Thymus (tissue), 11 donors: ENCODE data around the gene PWWP2B. TPM values are rescaled to one million over a fixed set of nuclear protein-coding genes. Genes with fewer than 3 reads are reported as not detected.

ENCODE experiments used
- DNase-seq, 9 donors: peaks; one replicate each; pipeline ENCODE4 v3.0.0-alpha.2; 2013; ENCODE audit warnings: low spot score in 9 of 9, low read depth in 6 of 9, missing footprints in 1 of 9
- H3K27ac ChIP-seq, 2 donors: one replicate each; pipeline ENCODE4 v1.5.1; 2013; ENCODE audit warnings: control low read depth in 1 of 2, low read depth in 1 of 2, low read length in 1 of 2, mild to moderate bottlenecking in 1 of 2, moderate library complexity in 1 of 2
- H3K27me3 ChIP-seq, 2 donors: one replicate each; pipeline ENCODE4 v1.5.1; 2013; ENCODE audit warnings: low read length in 1 of 2; ENCODE audit not compliant: control insufficient read depth in 2 of 2, insufficient read depth in 1 of 2
- H3K36me3 ChIP-seq, 2 donors: one replicate each; pipeline ENCODE4 v1.5.1; 2013; ENCODE audit warnings: low read length in 1 of 2, mild to moderate bottlenecking in 1 of 2, moderate library complexity in 1 of 2; ENCODE audit not compliant: control insufficient read depth in 2 of 2, insufficient read depth in 2 of 2
- H3K4me1 ChIP-seq, 2 donors: one replicate each; pipeline ENCODE4 v1.5.1; 2013; ENCODE audit warnings: low read length in 2 of 2; ENCODE audit not compliant: control insufficient read depth in 2 of 2, insufficient read depth in 2 of 2
- H3K4me3 ChIP-seq, 2 donors: one replicate each; pipeline ENCODE4 v1.5.1; 2013; ENCODE audit warnings: low read length in 2 of 2, control low read depth in 1 of 2, mild to moderate bottlenecking in 1 of 2
- H3K9me3 ChIP-seq, 2 donors: one replicate each; pipeline ENCODE4 v1.5.1; 2013; ENCODE audit warnings: low read length in 1 of 2, mild to moderate bottlenecking in 1 of 2; ENCODE audit not compliant: control insufficient read depth in 2 of 2, insufficient read depth in 1 of 2
- WGBS: extraction: QIAGEN DNeasy Blood & Tissue Kit; methylation state at CpG from one replicate; pipeline ENCODE4 v1.1.7; 2013; 5-methylcytosine and 5-hydroxymethylcytosine counted together
- polyA plus RNA-seq: library from polyadenylated mRNA; stranded (reverse); fragments of 200-250 nt; gene quantifications from one replicate; pipeline ENCODE4 v1.2.3, GENCODE V29; 2013
- total RNA-seq: library from RNA; stranded (reverse); fragments of 120-200 nt; gene quantifications from one replicate; pipeline ENCODE4 v1.2.4, GENCODE V29; 2013
- donor health status: healthy.

PWWP2B gene
- total and polyA plus RNA-seq, 2 donors, result 5.1 to 9.8 TPM

DNA sequence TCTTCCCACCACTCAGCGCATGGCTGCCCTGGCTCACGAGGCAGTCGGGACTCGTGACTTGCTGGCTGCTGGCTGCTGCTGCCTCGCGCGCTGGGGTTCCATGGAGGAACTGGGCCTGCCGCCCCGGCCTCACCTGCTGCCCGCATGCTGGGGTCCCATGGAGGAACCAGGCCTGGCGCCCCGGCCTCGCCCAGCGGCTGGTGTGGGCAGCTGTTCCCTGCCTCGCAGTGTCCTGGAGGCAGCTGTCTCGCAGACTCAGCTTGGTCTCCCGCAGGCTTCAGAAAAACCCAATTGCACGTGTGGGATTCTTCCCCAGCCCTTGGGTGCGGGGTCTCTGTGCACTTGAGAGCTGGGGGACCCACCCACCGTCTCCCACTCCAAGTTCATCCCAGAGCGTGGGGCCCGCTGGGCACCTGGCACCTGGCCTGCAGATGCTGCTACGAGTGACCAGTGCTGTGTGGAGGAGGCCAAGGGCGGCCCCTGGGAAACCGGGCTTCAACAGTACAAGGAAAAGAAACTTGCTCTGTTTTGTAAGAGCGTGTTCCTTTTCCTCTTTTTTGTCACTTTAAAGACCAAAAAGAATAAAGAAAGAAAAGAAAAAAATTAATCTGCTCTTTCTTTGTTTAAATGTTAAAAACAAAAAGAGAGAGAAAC lies 20.4 kb downstream of the PWWP2B start:
- Histone ChIP-seq H3K4me3 (no peak overlapping the region), H3K36me3 (peaks cover 0 to 4% of the 10 kb centered on the region in 2 donors), H3K27me3 (peaks cover 0 to 11% of the 10 kb centered on the region in 2 donors), H3K9me3 (no peaks in the 10 kb centered on the region), H3K4me1 (peaks cover 10 to 47% of the 10 kb centered on the region in 2 donors), H3K27ac (peak overlapping the region in 1 of 2 donors; percentile 8)
- DNase-seq, result no peak
- WGBS, result 98% methylated on average over 26 of the region's 26 CpGs

DNA sequence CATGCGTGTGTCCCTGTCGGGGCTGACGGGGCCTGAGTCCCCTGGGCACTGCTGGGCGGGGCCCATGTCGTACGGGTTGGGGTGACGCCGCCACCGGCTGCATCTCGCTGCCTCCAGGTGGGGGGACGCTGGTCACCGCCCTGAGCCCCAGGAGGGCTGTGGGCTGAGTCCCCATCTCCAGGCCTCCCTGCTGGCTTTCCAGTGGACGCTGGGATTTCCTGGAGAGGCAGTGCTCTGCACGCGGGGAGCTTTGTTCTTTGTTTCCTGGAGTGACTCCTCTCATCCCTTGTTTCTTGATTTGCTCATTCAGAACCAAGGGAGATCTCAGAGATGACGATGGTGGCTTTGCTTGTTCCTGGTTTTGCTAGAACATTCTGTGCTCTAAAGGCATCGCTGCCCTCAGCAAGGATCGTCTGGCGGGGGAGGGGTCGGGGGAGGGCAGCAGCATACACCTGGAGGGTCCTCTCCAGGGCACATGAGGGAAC lies 21.0 kb downstream of the PWWP2B start:
- peaks cover 0 to 12% of the 10 kb centered on the region in 2 donors for H3K27me3 ChIP-seq
- WGBS, result 92% methylated on average over 20 of the region's 20 CpGs
- H3K4me1 ChIP-seq, result peaks cover 12 to 49% of the 10 kb centered on the region in 2 donors
- DNase-seq, result no peak
- H3K27ac ChIP-seq, result peak overlapping the region in 1 of 2 donors; percentile 8
- no peaks in the 10 kb centered on the region for H3K9me3 ChIP-seq
- no peak overlapping the region for H3K4me3 ChIP-seq
- H3K36me3 ChIP-seq, result peaks cover 0 to 4% of the 10 kb centered on the region in 2 donors

DNA sequence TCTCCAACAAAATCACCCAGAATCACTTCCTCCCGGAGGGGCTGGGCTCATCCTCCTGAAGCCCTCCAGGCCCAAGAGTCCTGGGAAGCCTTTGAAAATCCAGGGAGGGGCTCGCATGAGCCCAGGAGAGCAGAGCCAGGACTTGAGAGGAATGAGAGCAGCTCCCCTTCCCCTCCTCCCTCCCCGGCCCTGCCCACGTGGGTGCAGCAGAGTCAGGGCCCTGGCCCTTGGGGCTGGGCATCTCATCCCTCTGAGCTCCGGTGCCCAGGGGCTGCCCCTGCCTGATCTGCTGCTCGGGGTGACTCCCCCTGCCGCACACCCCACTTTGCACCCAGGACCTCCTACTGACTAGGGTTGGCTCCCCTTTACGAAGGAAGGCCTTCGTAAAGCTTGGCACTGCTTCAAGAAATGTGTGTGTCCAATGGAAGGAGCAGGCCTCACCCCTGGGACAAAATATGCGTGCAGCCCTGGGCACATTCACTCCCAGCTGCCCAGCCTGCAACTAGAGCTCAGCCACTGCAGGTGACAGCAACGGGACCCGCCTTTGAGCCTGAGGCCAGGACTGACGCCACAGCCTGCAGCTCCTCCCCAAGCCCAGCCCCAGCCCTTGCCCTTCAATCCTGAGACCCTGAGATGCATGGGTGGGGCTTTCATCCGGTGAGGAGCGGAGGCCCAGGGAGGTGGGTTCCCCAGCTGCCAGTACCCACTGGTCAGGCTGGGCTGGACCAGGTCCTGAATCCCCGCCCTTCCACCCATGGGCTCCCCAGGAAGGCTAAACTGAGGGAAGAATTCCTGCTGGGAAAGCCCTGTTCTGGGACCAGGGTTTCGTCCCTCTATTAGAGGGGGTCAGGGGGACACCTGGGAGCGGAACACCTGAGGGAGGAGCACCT lies 21.8 kb downstream of the PWWP2B start:
- H3K27me3 ChIP-seq, result peaks cover 0 to 12% of the 10 kb centered on the region in 2 donors
- H3K4me1 ChIP-seq, result peaks cover 12 to 51% of the 10 kb centered on the region in 2 donors
- no peaks in the 10 kb centered on the region for H3K9me3 ChIP-seq
- peaks cover 0 to 4% of the 10 kb centered on the region in 2 donors for H3K36me3 ChIP-seq
- H3K4me3 ChIP-seq, result no peak overlapping the region
- no peak for DNase-seq
- peak overlapping the region in 1 of 2 donors; percentile 48 for H3K27ac ChIP-seq
- 80% methylated on average over 18 of the region's 18 CpGs for WGBS

DNA sequence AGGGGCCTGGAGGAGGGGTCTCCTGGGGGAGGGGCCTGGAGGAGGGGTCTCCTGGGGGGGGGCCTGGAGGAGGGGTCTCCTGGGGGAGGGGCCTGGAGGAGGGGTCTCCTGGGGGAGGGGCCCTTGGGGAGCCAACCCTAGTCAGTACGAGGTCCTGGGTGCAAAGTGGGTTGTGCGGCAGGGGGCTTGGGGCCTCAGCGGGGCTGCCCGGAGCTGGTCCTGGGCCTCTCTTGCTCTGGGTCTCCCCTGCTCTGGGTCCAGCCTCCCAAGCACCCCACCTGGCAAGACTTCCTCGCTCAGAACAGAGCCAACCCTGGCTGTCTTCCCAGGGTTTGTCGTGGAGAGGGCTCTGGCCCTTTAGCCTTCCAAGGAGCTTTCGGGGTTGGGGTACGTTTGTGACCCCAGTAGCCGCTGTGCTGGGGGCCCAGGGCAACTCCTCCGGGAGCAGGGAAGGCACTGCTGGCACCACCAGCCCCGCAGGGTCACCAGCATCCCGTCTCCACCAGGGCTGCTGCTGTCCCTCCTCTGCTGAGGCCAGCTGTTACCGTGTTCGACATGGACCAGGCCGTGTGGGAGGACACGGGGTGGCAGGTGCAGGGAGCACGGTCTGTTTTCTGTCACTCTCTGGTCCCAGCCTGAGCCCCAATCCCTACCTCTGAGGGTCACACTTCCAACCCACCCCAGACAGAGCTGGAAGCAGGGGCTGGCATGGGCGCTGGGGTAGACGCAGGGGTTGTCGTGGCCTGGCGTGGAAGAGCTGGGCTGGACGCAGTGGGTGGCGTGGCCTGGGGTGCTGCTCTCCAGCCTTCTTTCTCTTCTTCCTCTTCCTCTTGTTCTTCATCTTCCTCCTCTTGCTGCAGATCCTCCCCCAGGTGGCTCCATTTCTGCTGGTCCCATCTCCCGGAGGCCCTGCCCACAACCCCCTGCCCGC lies 22.8 kb downstream of the PWWP2B start:
- no peak for DNase-seq
- H3K36me3 ChIP-seq, result peaks cover 0 to 4% of the 10 kb centered on the region in 2 donors
- WGBS, result 92% methylated on average over 25 of the region's 25 CpGs
- H3K27me3 ChIP-seq, result peaks cover 0 to 12% of the 10 kb centered on the region in 2 donors
- H3K4me3 ChIP-seq, result no peak overlapping the region
- no peaks in the 10 kb centered on the region for H3K9me3 ChIP-seq
- H3K4me1 ChIP-seq, result peaks cover 12 to 53% of the 10 kb centered on the region in 2 donors
- peak overlapping the region in 1 of 2 donors; percentile 25 for H3K27ac ChIP-seq

DNA sequence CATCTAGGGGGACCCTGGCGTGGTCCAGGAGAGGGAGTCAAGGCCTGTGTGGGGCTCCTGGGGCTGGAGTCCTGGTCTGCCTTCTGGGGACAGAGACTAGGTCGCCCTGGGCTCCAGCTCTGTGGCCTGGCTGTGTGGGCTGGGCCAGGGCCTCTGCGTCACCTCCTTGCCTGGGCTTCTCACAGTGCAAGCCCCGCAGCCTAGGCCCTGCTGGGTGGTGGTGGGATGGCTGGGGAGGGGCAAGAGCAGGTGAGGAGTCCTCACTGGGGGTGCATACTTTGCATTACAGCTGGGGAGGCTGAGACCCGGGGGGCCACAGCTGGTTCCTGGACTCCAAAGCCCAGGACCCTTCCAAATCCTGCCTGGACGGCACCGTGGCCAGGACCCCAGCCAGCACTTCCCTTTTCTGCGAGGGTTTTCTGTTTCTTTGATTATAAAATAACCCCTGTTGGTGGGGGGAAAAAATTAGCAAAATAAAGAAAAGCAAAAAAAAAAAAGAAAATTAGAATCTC lies 23.5 kb downstream of the PWWP2B start:
- H3K4me1 ChIP-seq, result peaks cover 12 to 53% of the 10 kb centered on the region in 2 donors
- H3K27me3 ChIP-seq, result peaks cover 0 to 12% of the 10 kb centered on the region in 2 donors
- no peaks in the 10 kb centered on the region for H3K36me3 ChIP-seq
- WGBS, result 48% methylated on average over 8 of the region's 8 CpGs
- H3K9me3 ChIP-seq, result no peaks in the 10 kb centered on the region
- DNase-seq, result no peak
- no peak overlapping the region for H3K4me3 ChIP-seq
- peak overlapping the region in 1 of 2 donors; percentile 25 for H3K27ac ChIP-seq

DNA sequence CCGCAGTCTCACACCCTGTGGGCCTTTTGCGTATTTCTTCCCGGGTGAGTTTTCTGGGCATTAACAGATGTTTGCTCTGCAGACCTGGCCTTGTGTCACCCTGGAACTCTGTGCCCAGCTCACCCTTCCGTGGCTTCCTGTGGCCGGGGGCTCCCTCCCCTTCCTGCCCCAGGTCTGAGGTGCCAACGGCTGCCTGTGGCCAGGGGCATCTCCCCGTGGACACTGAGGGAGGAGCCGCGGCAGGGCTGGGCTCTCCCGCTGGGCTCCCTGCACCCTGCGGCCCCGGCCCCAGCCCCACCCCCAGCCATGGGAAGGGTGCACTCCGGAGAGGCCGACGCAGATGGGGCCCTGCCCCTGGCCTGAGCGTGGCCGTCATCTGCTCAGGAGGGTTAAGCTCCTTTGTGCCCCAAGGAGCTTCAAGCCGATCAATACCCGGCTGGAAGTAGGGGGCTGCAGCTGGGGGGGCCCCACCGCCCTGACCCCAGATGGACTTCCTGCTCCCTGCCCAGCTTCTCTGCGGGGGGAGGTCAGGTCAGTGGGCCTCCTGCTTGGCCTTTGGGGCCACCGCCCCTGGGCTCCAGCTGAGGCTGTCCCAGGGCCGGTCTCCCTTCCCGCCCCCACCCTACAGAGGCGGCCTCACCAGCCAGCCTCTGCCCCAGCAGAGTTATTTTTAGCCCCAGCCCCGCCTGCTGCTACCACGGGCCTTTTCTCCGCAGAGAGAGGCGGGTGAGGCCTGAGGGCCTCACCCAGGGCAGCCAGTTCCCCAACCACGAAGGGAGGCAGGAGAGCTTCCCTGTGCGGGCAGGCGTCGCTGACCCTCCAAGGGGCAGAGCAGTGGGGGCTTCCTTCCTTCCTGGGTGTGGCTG lies 24.2 kb downstream of the PWWP2B start:
- Histone ChIP-seq H3K4me3 (no peak overlapping the region), H3K36me3 (no peaks in the 10 kb centered on the region), H3K9me3 (no peaks in the 10 kb centered on the region), H3K27me3 (peaks cover 0 to 12% of the 10 kb centered on the region in 2 donors), H3K27ac (peak overlapping the region in 1 of 2 donors; percentile 43), H3K4me1 (peaks cover 12 to 53% of the 10 kb centered on the region in 2 donors)
- DNase-seq, result no peak
- 15% methylated on average over 33 of the region's 33 CpGs for WGBS

DNA sequence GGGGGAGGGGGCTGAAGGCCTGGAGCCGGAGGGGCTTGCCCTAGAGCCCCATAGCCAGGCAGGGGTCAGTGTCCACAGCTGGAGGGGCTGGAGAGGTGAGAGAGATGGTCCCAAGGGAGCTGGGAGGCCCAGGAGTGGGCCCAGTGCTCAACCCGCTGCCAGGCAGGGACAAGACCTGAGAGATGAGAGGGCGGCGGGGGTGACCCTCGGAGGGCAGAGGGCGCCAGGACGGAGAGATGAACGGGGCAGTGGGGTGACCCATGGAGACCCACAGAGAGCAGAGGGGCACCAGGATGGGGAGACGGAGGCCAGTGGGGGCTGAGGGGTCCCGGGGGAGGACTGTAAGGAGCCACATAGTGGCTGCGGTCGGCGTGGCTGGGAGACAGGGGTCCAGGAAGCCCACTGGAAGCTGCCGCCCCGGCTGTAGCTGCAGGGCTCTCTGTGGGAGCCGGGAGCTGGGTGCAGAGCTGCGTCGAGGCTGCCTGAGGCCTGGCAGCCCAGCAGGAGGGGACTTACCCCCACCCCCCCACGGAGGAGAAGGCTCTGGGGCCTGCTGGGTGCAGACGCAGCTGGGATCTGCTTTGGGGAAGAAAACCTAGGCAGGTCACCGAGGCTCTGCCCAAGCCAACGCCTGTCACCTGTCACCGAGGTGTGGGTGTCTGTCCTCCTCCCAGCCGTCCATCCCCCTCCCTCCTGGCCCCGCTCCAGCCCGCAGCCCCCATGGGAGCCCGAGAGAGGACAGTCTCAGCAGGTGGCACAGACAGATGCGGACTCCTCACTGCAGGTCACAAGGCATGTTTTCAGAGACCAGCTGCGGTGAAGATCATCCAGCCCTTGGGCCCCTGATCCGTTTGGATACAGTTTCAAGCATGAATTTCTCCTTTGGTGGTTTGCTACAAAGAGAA lies 25.1 kb downstream of the PWWP2B start:
- peak overlapping the region; percentile 25 to 43 for H3K27ac ChIP-seq
- no peak overlapping the region for H3K4me3 ChIP-seq
- H3K9me3 ChIP-seq, result no peaks in the 10 kb centered on the region
- no peaks in the 10 kb centered on the region for H3K36me3 ChIP-seq
- 33% methylated on average over 30 of the region's 30 CpGs for WGBS
- no peak for DNase-seq
- H3K27me3 ChIP-seq, result peaks cover 0 to 12% of the 10 kb centered on the region in 2 donors
- peaks cover 12 to 53% of the 10 kb centered on the region in 2 donors for H3K4me1 ChIP-seq
